A549 (cell line): ENCODE data around the gene NFX1. TPM values are rescaled to one million over a fixed set of nuclear protein-coding genes. Genes with fewer than 3 reads are reported as not detected.
"Not testable (repeated sequence)": the region's sequence is repeated elsewhere in the genome, so short reads cannot be mapped to it uniquely, and the experiment has no call there.

Source experiments
- ATAC-seq, 2 experiments: fragments of 200-7000 bp in 1 of 2; fragments of >200 bp in 1 of 2; cut with Nextera tagmentation in 1 of 2; cut with Tn5 transposase in 1 of 2; 3 replicates each; pipeline versions ENCODE4 v1.8.0 to v1.9.1; 2018 to 2020; ENCODE audit warnings: mild to moderate bottlenecking in 1 of 2, moderate library complexity in 1 of 2
- CTCF ChIA-PET: fragments of 300-600 bp; sonication (Branson Sonifier 250); formaldehyde crosslinking; extraction: SDS; loops from one replicate; lab custom pipeline; 2021; ENCODE audit warnings: antibody characterized with exemption, inconsistent platforms; lab: Yijun Ruan, JAX
- POLR2A ChIA-PET: fragments of 350-600 bp; formaldehyde crosslinking; extraction: SDS; loops from one replicate; lab custom pipeline; 2021; ENCODE audit warnings: antibody characterized with exemption, inconsistent platforms; lab: Yijun Ruan, JAX
- DNase-seq, 2 experiments: peaks; one replicate each; pipeline versions ENCODE4 v3.0.0 to v3.0.0-alpha.2; 2011 to 2016; ENCODE audit warnings: low read depth in 1 of 2, low spot score in 1 of 2
- FAIRE-seq: peaks from 2 replicates; lab custom pipeline; 2011; peaks lifted over from hg19 to GRCh38; lab: Jason Lieb, UNC
- H3K27ac ChIP-seq, 2 experiments: fragments of >200 bp; sonication (Bioruptor Twin); formaldehyde crosslinking; 3 replicates each; pipeline ENCODE4 v1.5.1; 2016 to 2017
- H3K4me1 ChIP-seq: fragments of >200 bp; sonication (Bioruptor Twin); formaldehyde crosslinking; 3 replicates; pipeline ENCODE4 v1.6.1; 2016
- H3K4me2 ChIP-seq: fragments of >200 bp; sonication (Bioruptor Twin); formaldehyde crosslinking; 3 replicates; pipeline ENCODE4 v1.6.1; 2016
- H3K4me3 ChIP-seq: fragments of >200 bp; sonication (Bioruptor Twin); formaldehyde crosslinking; 3 replicates; pipeline ENCODE4 v1.5.1; 2016
- H3K9me3 ChIP-seq: fragments of >200 bp; sonication (Bioruptor Twin); formaldehyde crosslinking; 3 replicates; pipeline ENCODE4 v1.6.1; 2016
- CEBPB ChIP-seq, 2 experiments: fragments of >200 bp in 1 of 2; sonication (Bioruptor Twin) in 1 of 2; formaldehyde crosslinking in 1 of 2; IDR thresholded peaks; 2 replicates each; pipeline ENCODE4 v1.6.1; 2012 to 2016
- CHD4 ChIP-seq: fragments of 200-600 bp; sonication (generic); IDR thresholded peaks from 2 replicates; pipeline ENCODE4 v1.6.1; 2016; ENCODE audit warnings: antibody characterized with exemption, mild to moderate bottlenecking, borderline replicate concordance
- EHF ChIP-seq: fragments of 250-450 bp; sonication (Bioruptor Pico); IDR thresholded peaks from 2 replicates; pipeline ENCODE4 v1.5.0; 2020; ENCODE audit warnings: mild to moderate bottlenecking
- FOSB ChIP-seq: fragments of 250-450 bp; sonication (Bioruptor Pico); IDR thresholded peaks from 2 replicates; pipeline ENCODE4 v1.5.0; 2020; ENCODE audit warnings: mild to moderate bottlenecking, moderate library complexity
- HES2 ChIP-seq: fragments of >200 bp; sonication (Bioruptor Twin); formaldehyde crosslinking; IDR thresholded peaks from 2 replicates; pipeline ENCODE4 v1.6.1; 2016
- HEYL ChIP-seq: fragments of 250-450 bp; sonication (Bioruptor Pico); IDR thresholded peaks from 2 replicates; pipeline ENCODE4 v1.8.0; 2021; ENCODE audit warnings: mild to moderate bottlenecking, moderate library complexity
- KDM1A ChIP-seq: fragments of 200-600 bp; sonication (generic); IDR thresholded peaks from 2 replicates; pipeline ENCODE4 v1.6.1; 2016; ENCODE audit warnings: low read depth, mild to moderate bottlenecking
- NR3C1 ChIP-seq: fragments of >200 bp; sonication (Bioruptor Twin); formaldehyde crosslinking; IDR thresholded peaks from 3 replicates; pipeline ENCODE4 v1.6.1; 2017
- POLR2A ChIP-seq: IDR thresholded peaks from 2 replicates; pipeline ENCODE4 v1.6.1; 2012; ENCODE audit warnings: mild to moderate bottlenecking, low read length
- RFX5 ChIP-seq: fragments of 450-650 bp; IDR thresholded peaks from 2 replicates; pipeline ENCODE4 v1.7.1; 2014; ENCODE audit warnings: antibody characterized with exemption, mild to moderate bottlenecking, moderate library complexity
- RNF2 ChIP-seq: fragments of 200-600 bp; sonication (generic); IDR thresholded peaks from 2 replicates; pipeline ENCODE4 v1.6.1; 2016; ENCODE audit warnings: low read depth, mild to moderate bottlenecking, antibody characterized with exemption, moderate library complexity, borderline replicate concordance
- SMC3 ChIP-seq: fragments of >200 bp; sonication (Bioruptor Twin); formaldehyde crosslinking; IDR thresholded peaks from 3 replicates; pipeline ENCODE4 v1.6.1; 2018; ENCODE audit warnings: inconsistent platforms
- TFCP2L1 ChIP-seq: fragments of 250-450 bp; sonication (Bioruptor Pico); IDR thresholded peaks from 2 replicates; pipeline ENCODE4 v1.5.0; 2021; ENCODE audit warnings: mild to moderate bottlenecking
- TP53 ChIP-seq: fragments of 250-450 bp; sonication (Bioruptor Pico); IDR thresholded peaks from 2 replicates; pipeline ENCODE4 v1.5.0; 2021; ENCODE audit warnings: mild to moderate bottlenecking, moderate library complexity
- ZFP36 ChIP-seq: fragments of 450-650 bp; IDR thresholded peaks from 2 replicates; pipeline ENCODE4 v1.6.1; 2014; ENCODE audit warnings: borderline replicate concordance; ENCODE audit not compliant: partially characterized antibody
- ZNF302 ChIP-seq: fragments of 250-450 bp; sonication (Bioruptor Pico); IDR thresholded peaks from 2 replicates; pipeline ENCODE4 v1.9.0; 2021; ENCODE audit warnings: inconsistent platforms, mild to moderate bottlenecking, moderate library complexity
- WGBS: methylation state at CpG from one replicate; pipeline ENCODE4 v1.1.6; 2017; ENCODE audit errors: missing lambda C conversion rate; 5-methylcytosine and 5-hydroxymethylcytosine counted together
- polyA plus RNA-seq, 4 experiments: library from polyadenylated mRNA; depleted of rRNA in 3 of 4; stranded (reverse); fragments of >200 nt; fragmentation: RNase III in 1 of 4; extraction: RNeasy Plus Mini Kit Qiagen cat#74134 plus additional on column Dnase treatment in 1 of 4; gene quantifications; 2 replicates in 3 of 4; 3 replicates in 1 of 4; pipeline ENCODE4 v1.2.3, GENCODE V29; 2011 to 2017

The NFX1 gene
- polyA plus RNA-seq, 2 of the 4 experiments (the other 2 are of a cell fraction) = 24.8 to 41.2 TPM

DNA sequence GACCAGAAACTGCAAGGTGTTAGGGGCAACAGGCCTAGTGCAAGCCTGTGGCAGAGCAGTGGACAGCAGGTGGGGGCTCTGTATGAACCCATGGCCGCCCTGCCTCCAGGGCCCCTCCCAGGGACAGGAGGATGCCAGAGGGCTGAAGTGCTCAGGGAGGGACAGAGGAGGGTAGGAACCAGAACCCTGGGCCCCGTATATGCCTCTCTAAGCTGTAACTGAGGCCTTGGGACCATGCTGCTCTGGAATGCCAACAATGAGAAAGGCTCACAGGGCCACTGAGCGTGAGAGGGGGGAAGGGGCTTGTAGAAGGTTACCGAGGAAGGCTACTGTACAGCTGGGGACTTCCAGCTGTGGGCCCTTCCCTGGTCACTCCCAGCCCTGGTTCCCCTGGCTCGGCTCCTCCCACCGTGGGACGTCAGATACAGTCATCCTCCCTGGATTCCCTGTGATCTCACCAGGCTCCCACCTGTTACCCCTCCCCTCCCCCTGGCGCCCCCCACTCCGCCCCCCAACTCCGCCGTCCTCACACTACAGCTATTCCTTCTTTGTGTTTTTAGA, 91.0 kb downstream of the NFX1 start:
- Histone ChIP-seq H3K4me2 (no peak overlapping the region), H3K4me1 (0 out of 3 replicates have a peak, but pooled peaks cover 10% of the 10 kb centered on the region), H3K9me3 (no peaks in the 10 kb centered on the region), H3K27ac (peak overlapping the region in 1 of 2 experiments; percentile 11; a peak in 2 of 6 replicates), H3K4me3 (no peak overlapping the region)
- DNase-seq (no peak), FAIRE-seq (no peak), ATAC-seq (peak; percentile 45 to 57)
- TF ChIP-seq RFX5 (no peak), KDM1A (no peak), TFCP2L1 (CRISPR knock-in tag) (no peak), CHD4 (no peak), POLR2A (no peak), HES2 (no peak), EHF (CRISPR knock-in tag) (no peak), HEYL (CRISPR knock-in tag) (no peak), NR3C1 (no peak), SMC3 (no peak), ZNF302 (no peak), ZFP36 (no peak), RNF2 (no peak), TP53 (CRISPR knock-in tag) (no peak), FOSB (CRISPR knock-in tag) (no peak), CEBPB (IDR thresholded peaks at IDR 0.05) (no peak)
- POLR2A ChIA-PET = no interaction called here
- CTCF ChIA-PET = interaction anchor here (1.0 to 10.5 kb wide), 4 partner anchors 9 to 95 kb away, joined by 3 to 147 read pairs (median 5); no protein-coding TSS in a partner anchor
- 57% methylated on average over 7 of the region's 11 CpGs for WGBS

GRCh38 chr9:33382397-33382796, 92.1 kb downstream of the NFX1 start:
- POLR2A ChIA-PET, H3K4me3 ChIP-seq, H3K4me1 ChIP-seq, ATAC-seq, FAIRE-seq, H3K27ac ChIP-seq, DNase-seq, H3K4me2 ChIP-seq, H3K9me3 ChIP-seq: not testable (repeated sequence)
- 69% methylated on average over 10 of the region's 10 CpGs for WGBS
- CTCF ChIA-PET = interaction anchor here (0.6 to 1.7 kb wide), 5 partner anchors 22 to 119 kb away, joined by 3 to 5 read pairs (median 3); no protein-coding TSS in a partner anchor

DNA sequence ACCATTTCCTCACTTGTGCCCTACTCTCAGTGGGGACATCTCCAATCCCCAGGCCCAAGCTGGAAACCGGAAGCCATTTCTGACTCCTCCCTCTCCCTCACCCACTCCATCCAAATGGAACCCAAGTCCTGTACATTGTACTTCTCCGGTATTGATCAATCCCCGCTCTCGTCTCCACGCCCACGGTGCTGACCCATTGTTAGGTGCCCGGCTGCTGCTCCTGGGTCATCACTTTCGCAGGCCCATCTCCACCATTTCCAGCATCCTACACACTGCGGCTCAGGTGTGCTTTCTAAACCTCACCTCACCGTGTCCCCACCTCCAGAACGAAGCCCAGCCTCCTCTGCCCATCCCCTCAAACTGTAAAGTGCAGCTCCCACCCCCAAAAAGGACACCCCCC, 93.1 kb downstream of the NFX1 start:
- DNase-seq, FAIRE-seq, H3K4me3 ChIP-seq, POLR2A ChIA-PET, ATAC-seq, H3K4me1 ChIP-seq, H3K4me2 ChIP-seq, H3K27ac ChIP-seq, H3K9me3 ChIP-seq: not testable (repeated sequence)
- CTCF ChIA-PET = interaction anchor here (1.5 to 1.7 kb wide), 2 partner anchors 21 to 83 kb away, joined by 3 read pairs; no protein-coding TSS in a partner anchor
- WGBS = 92% methylated on average over 11 of the region's 11 CpGs

DNA sequence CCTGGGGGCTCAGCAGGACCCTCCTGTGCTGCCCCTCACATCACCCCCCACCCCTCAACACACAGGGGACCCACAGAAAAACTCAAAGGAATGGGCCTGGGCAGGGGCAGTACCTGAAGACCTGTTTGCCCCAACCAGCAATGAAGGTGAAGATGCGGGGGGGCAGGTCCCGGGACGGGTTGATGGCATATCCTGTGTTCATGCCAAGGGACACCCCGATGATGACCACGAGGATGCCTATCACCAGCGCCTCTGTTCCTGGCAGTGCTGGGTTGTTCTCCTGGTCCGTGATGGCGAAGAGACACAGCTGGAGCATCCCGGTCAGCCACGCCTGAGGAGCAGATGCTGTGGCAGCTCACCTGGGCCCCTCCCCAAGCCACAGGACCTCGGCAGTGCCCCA, 95.2 kb downstream of the NFX1 start:
- H3K4me2 ChIP-seq, DNase-seq, ATAC-seq, H3K9me3 ChIP-seq, FAIRE-seq, H3K27ac ChIP-seq, H3K4me3 ChIP-seq, POLR2A ChIA-PET: not testable (repeated sequence)
- WGBS = 84% methylated on average over 10 of the region's 11 CpGs
- H3K4me1 ChIP-seq = peaks cover 12% of the 10 kb centered on the region; the same call in 2 of the 3 replicates
- CTCF ChIA-PET = interaction anchor here (2.4 kb wide), 1 partner anchor 10 kb away, joined by 17 read pairs; no protein-coding TSS in a partner anchor

- FAIRE-seq, H3K27ac ChIP-seq, H3K4me3 ChIP-seq, H3K9me3 ChIP-seq, POLR2A ChIA-PET, ATAC-seq, H3K4me2 ChIP-seq, DNase-seq: not testable (repeated sequence)
- CTCF ChIA-PET = interaction anchor here (2.4 kb wide), 1 partner anchor 11 kb away, joined by 17 read pairs; no protein-coding TSS in a partner anchor
- 91% methylated on average over 23 of the region's 23 CpGs for WGBS
- H3K4me1 ChIP-seq = peaks cover 16% of the 10 kb centered on the region
These were observed 95.8 kb downstream of the NFX1 start for GRCh38 chr9:33385979-33386640.

DNA sequence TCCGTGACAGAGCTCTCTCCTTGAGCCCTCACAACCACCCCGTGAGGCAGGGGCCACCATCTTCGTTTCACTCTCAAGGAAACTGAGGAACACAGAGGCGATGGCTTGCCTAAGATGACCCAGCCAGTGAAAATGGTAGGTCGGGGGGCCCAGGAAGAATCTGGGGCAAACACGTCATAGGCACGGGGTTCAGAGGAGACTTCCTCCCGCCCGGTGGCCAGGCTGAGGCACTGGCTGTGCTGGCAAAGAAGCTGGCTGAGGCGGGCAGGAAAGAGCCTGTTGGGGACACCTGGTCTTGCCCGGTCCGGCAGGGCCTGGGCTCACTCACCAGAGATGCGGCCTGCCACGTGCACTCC, 96.3 kb downstream of the NFX1 start:
- H3K27ac ChIP-seq, FAIRE-seq, H3K4me3 ChIP-seq, POLR2A ChIA-PET, ATAC-seq, DNase-seq, H3K4me2 ChIP-seq, H3K9me3 ChIP-seq: not testable (repeated sequence)
- 79% methylated on average over 14 of the region's 14 CpGs for WGBS
- peaks cover 14% of the 10 kb centered on the region for H3K4me1 ChIP-seq
- CTCF ChIA-PET = interaction anchor here (2.4 kb wide), 1 partner anchor 11 kb away, joined by 17 read pairs; no protein-coding TSS in a partner anchor

- POLR2A ChIA-PET, H3K9me3 ChIP-seq, H3K27ac ChIP-seq, H3K4me2 ChIP-seq, H3K4me3 ChIP-seq, FAIRE-seq, ATAC-seq, DNase-seq: not testable (repeated sequence)
- peaks cover 18% of the 10 kb centered on the region for H3K4me1 ChIP-seq
- CTCF ChIA-PET = interaction anchor here (1.5 to 2.4 kb wide), 2 partner anchors 12 to 29 kb away, joined by 4 to 17 read pairs; no protein-coding TSS in a partner anchor
- 91% methylated on average over 9 of the region's 9 CpGs for WGBS
These were observed 96.7 kb downstream of the NFX1 start for GRCh38 chr9:33386998-33387397.
